ENCODE results near the gene ASCC2. TPM values are rescaled to one million over a fixed set of nuclear protein-coding genes. Genes with fewer than 3 reads are reported as not detected.
"Not testable (repeated sequence)": the region's sequence is repeated elsewhere in the genome, so short reads cannot be mapped to it uniquely, and the experiment has no call there.

Gene ASCC2
- total and polyA plus RNA-seq, 7 experiments from 2014 or later = 48.7 to 101 (median 90.5) TPM

GRCh38 chr22:29830585-29830984 lies 7.5 kb downstream of the ASCC2 start:
- Mint-ChIP-seq H3K4me3 (no peak overlapping the region), H3K27me3 (no peaks in the 10 kb centered on the region), H3K9me3 (no peaks in the 10 kb centered on the region), H3K27ac (peak overlapping the region in 2 of 9 donors; percentile 28 to 71), H3K36me3 (peaks cover 18 to 42% (median 23%) of the 10 kb centered on the region in 5 donors), H3K4me1 (peaks cover 20 to 42% (median 31%) of the 10 kb centered on the region in 7 donors)
- no peak overlapping the region for H3K27ac ChIP-seq (ENCODE audit: low read depth, low read length)
- no peaks in the 10 kb centered on the region for H3K4me1 ChIP-seq (ENCODE audit: control insufficient read depth in 2 of 2, insufficient read depth in 2 of 2, low read length in 2 of 2)
- ChIA-PET CTCF (no interaction called here), POLR2A (no interaction called here)
- no peak for ATAC-seq
- no peaks in the 10 kb centered on the region for H3K9me3 ChIP-seq (ENCODE audit: control insufficient read depth in 2 of 3, low read length in 3 of 3)
- no peak for DNase-seq
- intact Hi-C loops (cut with micrococcal nuclease) = no loop called here
- no peak overlapping the region for H3K4me3 ChIP-seq (ENCODE audit: low read length)
- peaks cover 5 to 79% (median 25%) of the 10 kb centered on the region in 3 experiments for H3K36me3 ChIP-seq (ENCODE audit: control insufficient read depth in 2 of 3, insufficient read depth in 3 of 3, low read length in 3 of 3)
- H3K27me3 ChIP-seq (ENCODE audit: control insufficient read depth in 2 of 2, insufficient read depth in 2 of 2, low read length in 2 of 2) = no peaks in the 10 kb centered on the region

DNA sequence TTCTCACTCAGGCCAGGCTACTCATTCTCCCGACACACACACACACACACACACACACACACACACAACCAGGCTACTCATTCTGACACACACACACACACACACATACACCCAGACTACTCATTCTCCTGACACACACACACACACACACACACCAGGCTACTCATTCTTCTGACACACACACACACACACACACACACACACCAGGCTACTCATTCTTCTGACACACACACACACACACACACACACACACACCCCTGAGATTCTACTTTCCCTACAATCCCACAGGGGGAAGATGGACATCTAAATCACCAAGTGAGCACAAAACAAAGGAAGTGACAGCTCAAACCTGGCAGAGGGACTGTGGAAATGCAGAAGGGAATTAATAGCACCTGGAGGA lies 10.3 kb downstream of the ASCC2 start:
- H3K9me3 Mint-ChIP-seq; DNase-seq; ATAC-seq; H3K4me3 Mint-ChIP-seq; intact Hi-C loops (cut with micrococcal nuclease); H3K27me3 ChIP-seq (ENCODE audit: control insufficient read depth in 2 of 2, insufficient read depth in 2 of 2, low read length in 2 of 2); H3K4me3 ChIP-seq (ENCODE audit: low read length); H3K27ac ChIP-seq (ENCODE audit: low read depth, low read length); CTCF ChIA-PET; H3K4me1 ChIP-seq (ENCODE audit: control insufficient read depth in 2 of 2, insufficient read depth in 2 of 2, low read length in 2 of 2); H3K9me3 ChIP-seq (ENCODE audit: control insufficient read depth in 2 of 3, low read length in 3 of 3); H3K27me3 Mint-ChIP-seq: not testable (repeated sequence)
- Mint-ChIP-seq H3K36me3 (peaks cover 12 to 53% (median 27%) of the 10 kb centered on the region in 5 donors), H3K4me1 (peaks cover 7 to 27% (median 17%) of the 10 kb centered on the region in 7 donors), H3K27ac (peak overlapping the region in 2 of 9 donors; percentile 8 to 54)
- POLR2A ChIA-PET = interaction anchor here (0.9 kb wide), 1 partner anchor 10 kb away, joined by 3 read pairs; no protein-coding TSS in a partner anchor
- H3K36me3 ChIP-seq (ENCODE audit: control insufficient read depth in 2 of 3, insufficient read depth in 3 of 3, low read length in 3 of 3) = peaks cover 0 to 85% (median 32%) of the 10 kb centered on the region in 3 experiments

DNA sequence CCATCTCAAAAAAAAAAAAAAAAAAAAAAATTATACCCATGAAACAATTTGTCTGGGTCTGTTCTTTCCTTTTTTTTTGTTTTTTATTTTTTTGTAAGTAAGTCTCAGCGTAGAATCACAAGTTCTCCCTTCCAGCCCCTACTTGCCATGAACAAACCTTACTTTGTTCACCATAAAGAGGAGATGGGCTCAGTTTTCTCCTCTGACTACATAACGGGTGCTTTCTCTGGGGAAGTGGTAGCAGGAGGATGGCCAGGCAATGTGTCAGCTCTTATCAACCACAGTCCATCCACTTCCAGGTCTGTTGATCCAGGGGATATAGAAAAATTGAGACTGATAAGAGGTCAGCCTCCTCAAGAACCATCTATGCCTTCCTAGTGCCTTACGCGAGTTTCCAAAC lies 11.0 kb downstream of the ASCC2 start:
- DNase-seq = no peak
- ChIA-PET CTCF (no interaction called here), POLR2A (interaction anchor here (0.9 kb wide), 1 partner anchor 10 kb away, joined by 3 read pairs; no protein-coding TSS in a partner anchor)

DNA sequence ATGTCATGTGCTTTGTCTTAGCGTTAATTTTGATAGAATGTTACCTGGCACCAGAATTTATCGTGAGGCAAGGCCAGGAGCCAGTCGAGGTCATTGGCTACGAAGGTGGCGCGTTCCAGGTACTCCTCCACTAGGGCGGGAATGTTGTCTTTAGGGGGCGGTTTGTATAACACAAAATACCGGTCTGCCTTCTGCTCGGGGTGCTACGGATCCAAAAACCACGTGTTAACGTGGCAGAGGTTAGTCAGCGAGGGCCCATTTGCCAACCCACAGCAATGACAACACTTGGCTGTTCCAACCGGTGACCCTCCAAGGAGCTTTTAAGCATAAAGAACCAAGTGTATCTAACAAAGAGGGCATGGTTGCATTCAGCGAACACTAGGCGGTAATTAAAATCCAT lies 12.5 kb downstream of the ASCC2 start:
- Mint-ChIP-seq H3K9me3 (no peaks in the 10 kb centered on the region), H3K4me3 (no peak overlapping the region), H3K4me1 (peaks cover 0 to 21% (median 12%) of the 10 kb centered on the region in 7 donors), H3K36me3 (peaks cover 4 to 52% (median 35%) of the 10 kb centered on the region in 5 donors), H3K27ac (no peak overlapping the region), H3K27me3 (no peaks in the 10 kb centered on the region)
- no peaks in the 10 kb centered on the region for H3K4me1 ChIP-seq (ENCODE audit: control insufficient read depth in 2 of 2, insufficient read depth in 2 of 2, low read length in 2 of 2)
- ChIA-PET CTCF (no interaction called here), POLR2A (interaction anchor here (1.0 kb wide), 1 partner anchor 12 kb away, joined by 3 read pairs; the partner anchor contains the start of gene ASCC2)
- no peaks in the 10 kb centered on the region for H3K27me3 ChIP-seq (ENCODE audit: control insufficient read depth in 2 of 2, insufficient read depth in 2 of 2, low read length in 2 of 2)
- intact Hi-C loops (cut with micrococcal nuclease) = no loop called here
- ATAC-seq (no peak), DNase-seq (no peak)
- no peaks in the 10 kb centered on the region for H3K9me3 ChIP-seq (ENCODE audit: control insufficient read depth in 2 of 3, low read length in 3 of 3)
- no peak overlapping the region for H3K27ac ChIP-seq (ENCODE audit: low read depth, low read length)
- H3K4me3 ChIP-seq (ENCODE audit: low read length) = no peak overlapping the region
- H3K36me3 ChIP-seq (ENCODE audit: control insufficient read depth in 2 of 3, insufficient read depth in 3 of 3, low read length in 3 of 3) = peaks cover 0 to 85% (median 20%) of the 10 kb centered on the region in 3 experiments

More for the DNA sequence above, 11.0 kb downstream of the ASCC2 start:
- no peak overlapping the region for H3K4me3 Mint-ChIP-seq
- intact Hi-C loops (cut with micrococcal nuclease) = no loop called here
- H3K9me3 ChIP-seq (ENCODE audit: control insufficient read depth in 2 of 3, low read length in 3 of 3) = no peaks in the 10 kb centered on the region
- H3K36me3 Mint-ChIP-seq = peaks cover 12 to 54% (median 28%) of the 10 kb centered on the region in 5 donors
- H3K27ac ChIP-seq (ENCODE audit: low read depth, low read length) = no peak overlapping the region
- no peaks in the 10 kb centered on the region for H3K27me3 ChIP-seq (ENCODE audit: control insufficient read depth in 2 of 2, insufficient read depth in 2 of 2, low read length in 2 of 2)
- peak overlapping the region in 4 of 9 donors; percentile 8 to 57 (median 48) for H3K27ac Mint-ChIP-seq
- no peaks in the 10 kb centered on the region for H3K4me1 ChIP-seq (ENCODE audit: control insufficient read depth in 2 of 2, insufficient read depth in 2 of 2, low read length in 2 of 2)
- peaks cover 0 to 85% (median 31%) of the 10 kb centered on the region in 3 experiments for H3K36me3 ChIP-seq (ENCODE audit: control insufficient read depth in 2 of 3, insufficient read depth in 3 of 3, low read length in 3 of 3)
- ATAC-seq = no peak
- peaks cover 7 to 24% (median 18%) of the 10 kb centered on the region in 7 donors for H3K4me1 Mint-ChIP-seq
- H3K4me3 ChIP-seq (ENCODE audit: low read length) = no peak overlapping the region
- H3K27me3 Mint-ChIP-seq = no peaks in the 10 kb centered on the region
- no peaks in the 10 kb centered on the region for H3K9me3 Mint-ChIP-seq

- peaks cover 0 to 84% (median 15%) of the 10 kb centered on the region in 3 experiments for H3K36me3 ChIP-seq (ENCODE audit: control insufficient read depth in 2 of 3, insufficient read depth in 3 of 3, low read length in 3 of 3)
- H3K27ac Mint-ChIP-seq = no peak overlapping the region
- no peak overlapping the region for H3K27ac ChIP-seq (ENCODE audit: low read depth, low read length)
- DNase-seq (no peak), ATAC-seq (no peak)
- H3K9me3 Mint-ChIP-seq = no peaks in the 10 kb centered on the region
- peaks cover 7 to 46% (median 32%) of the 10 kb centered on the region in 5 donors for H3K36me3 Mint-ChIP-seq
- CTCF ChIA-PET = no interaction called here
- no peaks in the 10 kb centered on the region for H3K4me1 ChIP-seq (ENCODE audit: control insufficient read depth in 2 of 2, insufficient read depth in 2 of 2, low read length in 2 of 2)
- no peak overlapping the region for H3K4me3 Mint-ChIP-seq
- POLR2A ChIA-PET = interaction anchor here (0.6 kb wide), 2 partner anchors 15 to 178 kb away, joined by 3 to 4 read pairs; no protein-coding TSS in a partner anchor
- no peak overlapping the region for H3K4me3 ChIP-seq (ENCODE audit: low read length)
- no peaks in the 10 kb centered on the region for H3K27me3 ChIP-seq (ENCODE audit: control insufficient read depth in 2 of 2, insufficient read depth in 2 of 2, low read length in 2 of 2)
- H3K4me1 Mint-ChIP-seq = peaks cover 0 to 15% (median 5%) of the 10 kb centered on the region in 7 donors
- H3K27me3 Mint-ChIP-seq = no peaks in the 10 kb centered on the region
- intact Hi-C loops (cut with micrococcal nuclease) = no loop called here
- no peaks in the 10 kb centered on the region for H3K9me3 ChIP-seq (ENCODE audit: control insufficient read depth in 2 of 3, low read length in 3 of 3)
These were observed 13.4 kb downstream of the ASCC2 start for GRCh38 chr22:29824677-29825076.

DNA sequence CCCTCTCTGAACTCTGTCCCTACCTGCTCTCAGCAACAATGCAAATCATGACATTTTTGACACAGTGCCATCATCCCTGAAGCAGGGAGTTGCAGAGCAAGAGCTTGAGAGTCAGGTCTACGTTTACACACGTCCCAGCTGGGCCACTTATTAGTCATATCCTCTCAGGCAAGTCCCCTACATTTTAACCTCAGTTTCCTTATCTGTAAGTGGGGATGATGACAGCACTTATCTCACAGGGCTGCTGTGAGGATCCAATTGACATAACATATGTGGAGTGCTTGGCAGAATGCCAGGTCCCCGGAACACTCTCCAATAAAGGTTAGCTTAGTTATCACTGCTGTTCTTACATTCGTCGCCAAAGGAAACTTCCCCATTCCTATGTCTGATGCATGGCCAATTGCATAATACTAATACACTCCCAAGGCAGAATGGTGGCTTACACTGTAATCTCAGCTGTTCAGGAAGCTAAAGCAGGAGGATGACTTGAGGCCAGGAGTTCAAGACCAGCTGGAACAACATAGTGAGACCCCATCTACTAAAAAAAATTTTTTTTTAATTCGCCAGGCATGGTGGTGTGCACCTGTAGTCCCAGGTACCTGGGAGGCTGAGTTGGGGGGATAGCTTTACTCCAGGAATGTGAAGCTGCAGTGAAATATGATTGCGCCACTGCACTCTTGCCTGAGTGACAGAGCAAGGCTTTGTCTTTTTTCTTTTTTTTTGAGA lies 16.6 kb downstream of the ASCC2 start:
- Histone ChIP-seq H3K27me3 (ENCODE audit: control insufficient read depth in 2 of 2, insufficient read depth in 2 of 2, low read length in 2 of 2) (no peaks in the 10 kb centered on the region), H3K9me3 (ENCODE audit: control insufficient read depth in 2 of 3, low read length in 3 of 3) (no peaks in the 10 kb centered on the region), H3K4me3 (ENCODE audit: low read length) (no peak overlapping the region), H3K27ac (ENCODE audit: low read depth, low read length) (no peak overlapping the region), H3K36me3 (ENCODE audit: control insufficient read depth in 2 of 3, insufficient read depth in 3 of 3, low read length in 3 of 3) (peaks cover 0 to 89% (median 16%) of the 10 kb centered on the region in 3 experiments), H3K4me1 (ENCODE audit: control insufficient read depth in 2 of 2, insufficient read depth in 2 of 2, low read length in 2 of 2) (no peaks in the 10 kb centered on the region)
- intact Hi-C loops (cut with micrococcal nuclease) = no loop called here
- ATAC-seq = peak; percentile 86
- Mint-ChIP-seq H3K4me1 (peaks cover 0 to 12% (median 0%) of the 10 kb centered on the region in 7 donors), H3K27me3 (no peaks in the 10 kb centered on the region), H3K4me3 (peak overlapping the region in 1 of 10 donors; percentile 9), H3K36me3 (peaks cover 8 to 48% (median 38%) of the 10 kb centered on the region in 5 donors), H3K27ac (peak overlapping the region in 1 of 9 donors; percentile 67), H3K9me3 (no peaks in the 10 kb centered on the region)
- DNase-seq = peak in 1 of 9 donors; percentile 33
- ChIA-PET CTCF (no interaction called here), POLR2A (no interaction called here)

Data from naive thymus-derived CD4-positive, alpha-beta T cell (primary cell).